Neuronal stem cell (in vitro differentiated cells): ENCODE measurements around the gene NRXN3.

Experiments used
- DNase-seq: peaks from one replicate; pipeline ENCODE4 v3.0.0-alpha.2; 2013; ENCODE audit warnings: low spot score
- H2AFZ ChIP-seq: one replicate; pipeline ENCODE4 v1.6.1; 2013; ENCODE audit warnings: mild to moderate bottlenecking, low read length, inconsistent platforms
- H2AK5ac ChIP-seq: 2 replicates; pipeline ENCODE4 v1.6.1; 2013; ENCODE audit warnings: low read depth, mild to moderate bottlenecking, inconsistent platforms, low read length, moderate library complexity, mixed read lengths
- H2BK120ac ChIP-seq: 2 replicates; pipeline ENCODE4 v1.6.1; 2013; ENCODE audit warnings: low read depth, mild to moderate bottlenecking, inconsistent platforms, low read length, moderate library complexity, mixed read lengths
- H2BK12ac ChIP-seq: one replicate; pipeline ENCODE4 v1.6.1; 2013; ENCODE audit warnings: low read length, inconsistent platforms
- H2BK15ac ChIP-seq: 2 replicates; pipeline ENCODE4 v1.6.1; 2013; ENCODE audit warnings: mild to moderate bottlenecking, low read length, inconsistent platforms, mixed read lengths
- H2BK5ac ChIP-seq: one replicate; pipeline ENCODE4 v1.6.1; 2013; ENCODE audit warnings: inconsistent platforms, mild to moderate bottlenecking, low read length, moderate library complexity
- H3K14ac ChIP-seq: one replicate; pipeline ENCODE4 v1.6.1; 2013; ENCODE audit warnings: low read length, inconsistent platforms
- H3K18ac ChIP-seq: 2 replicates; pipeline ENCODE4 v1.6.1; 2013; ENCODE audit warnings: low read length, inconsistent platforms
- H3K23ac ChIP-seq: 2 replicates; pipeline ENCODE4 v1.6.1; 2013; ENCODE audit warnings: low read depth, mild to moderate bottlenecking, mixed read lengths, low read length, inconsistent platforms; ENCODE audit not compliant: poor library complexity
- H3K27ac ChIP-seq: replicated peaks from 3 replicates; pipeline ENCODE4 v1.5.1; 2013; ENCODE audit warnings: low read length, inconsistent platforms
- H3K27me3 ChIP-seq, 3 experiments: 2 replicates each; pipeline ENCODE4 v1.6.1; 2013; ENCODE audit warnings: low read length in 3 of 3, mild to moderate bottlenecking in 2 of 3, inconsistent platforms in 1 of 3, low read depth in 1 of 3, mixed read lengths in 1 of 3, moderate library complexity in 1 of 3; ENCODE audit not compliant: control insufficient read depth in 3 of 3, insufficient read depth in 3 of 3
- H3K36me3 ChIP-seq, 2 donors: replicated peaks in 1 of 2; 2 replicates each; pipeline ENCODE4 v1.6.1; 2013; ENCODE audit warnings: low read length in 2 of 2; ENCODE audit not compliant: control insufficient read depth in 2 of 2, insufficient read depth in 2 of 2
- H3K4ac ChIP-seq: 2 replicates; pipeline ENCODE4 v1.6.1; 2013; ENCODE audit warnings: inconsistent platforms, mild to moderate bottlenecking, low read length, moderate library complexity
- H3K4me1 ChIP-seq, 2 donors: 1 replicate in 1 of 2; 2 replicates in 1 of 2; pipeline ENCODE4 v1.6.1; 2013; ENCODE audit warnings: low read length in 2 of 2, low read depth in 1 of 2; ENCODE audit not compliant: control insufficient read depth in 2 of 2, insufficient read depth in 1 of 2
- H3K4me2 ChIP-seq: one replicate; pipeline ENCODE4 v1.6.1; 2013; ENCODE audit warnings: mild to moderate bottlenecking, low read length, inconsistent platforms; ENCODE audit not compliant: insufficient read depth, poor library complexity, severe bottlenecking
- H3K4me3 ChIP-seq, 2 donors: 2 replicates each; pipeline ENCODE4 v1.5.1; 2013; ENCODE audit warnings: low read length in 2 of 2, mild to moderate bottlenecking in 2 of 2, inconsistent platforms in 1 of 2, moderate library complexity in 1 of 2
- H3K79me1 ChIP-seq: one replicate; pipeline ENCODE4 v1.6.1; 2013; ENCODE audit warnings: low read depth, mild to moderate bottlenecking, inconsistent platforms, low read length, moderate library complexity
- H3K9ac ChIP-seq: one replicate; pipeline ENCODE4 v1.6.1; 2013; ENCODE audit warnings: mild to moderate bottlenecking, low read depth, low read length, inconsistent platforms; ENCODE audit not compliant: poor library complexity
- H3K9me3 ChIP-seq, 2 donors: replicated peaks in 1 of 2; 2 replicates each; pipeline versions ENCODE3 to v1.6.1; 2013; ENCODE audit warnings: low read length in 2 of 2, mild to moderate bottlenecking in 2 of 2, inconsistent platforms in 1 of 2, low read depth in 1 of 2, mixed read lengths in 1 of 2, moderate library complexity in 1 of 2; ENCODE audit not compliant: control insufficient read depth in 2 of 2, insufficient read depth in 1 of 2
- H4K8ac ChIP-seq: one replicate; pipeline ENCODE4 v1.6.1; 2013; ENCODE audit warnings: low read depth, mild to moderate bottlenecking, inconsistent platforms, low read length, moderate library complexity
- H4K91ac ChIP-seq: one replicate; pipeline ENCODE4 v1.6.1; 2013; ENCODE audit warnings: low read length, low read depth, mild to moderate bottlenecking, inconsistent platforms; ENCODE audit not compliant: poor library complexity
- WGBS, 2 donors: extraction: QIAGEN DNeasy Blood & Tissue Kit; methylation state at CpG; one replicate each; pipeline ENCODE4 v1.1.7; 2013; ENCODE audit warnings: missing lambda C conversion rate in 2 of 2, mixed read lengths in 1 of 2; ENCODE audit not compliant: insufficient read length in 2 of 2, insufficient replicate concordance in 1 of 2; ENCODE audit errors: extremely low coverage in 2 of 2; 5-methylcytosine and 5-hydroxymethylcytosine counted together

Gene NRXN3

GRCh38 chr14:79334272-79334671 lies 1164.1 kb downstream of the NRXN3 start:
- no peak overlapping the region for H2BK5ac ChIP-seq
- WGBS, 2 donors = no CpG with 5 or more reads among the region's 2 CpGs
- no peak overlapping the region for H2BK120ac ChIP-seq
- no peak overlapping the region for H2BK12ac ChIP-seq
- H3K4ac ChIP-seq = no peak overlapping the region
- no peak overlapping the region for H3K4me2 ChIP-seq
- H3K79me1 ChIP-seq = no peaks in the 10 kb centered on the region
- H3K9ac ChIP-seq = no peak overlapping the region
- no peak overlapping the region for H2BK15ac ChIP-seq
- no peak overlapping the region for H3K23ac ChIP-seq
- no peak overlapping the region for H4K8ac ChIP-seq
- H2AK5ac ChIP-seq = no peak overlapping the region
- H3K27ac ChIP-seq = peak overlapping the region; percentile 52
- no peak overlapping the region for H4K91ac ChIP-seq
- H3K18ac ChIP-seq = no peak overlapping the region
- H3K27me3 ChIP-seq = no peaks in the 10 kb centered on the region
- H3K4me3 ChIP-seq = no peak overlapping the region
- no peak overlapping the region for H2AFZ ChIP-seq
- H3K4me1 ChIP-seq = peaks cover 0 to 13% of the 10 kb centered on the region in 2 donors
- H3K36me3 ChIP-seq = no peaks in the 10 kb centered on the region
- DNase-seq = no peak
- H3K9me3 ChIP-seq = peaks cover 0 to 2% of the 10 kb centered on the region in 2 donors
- H3K14ac ChIP-seq = no peak overlapping the region

GRCh38 chr14:79337761-79338160 lies 1167.6 kb downstream of the NRXN3 start:
- H3K27ac ChIP-seq = no peak overlapping the region
- no peak overlapping the region for H4K8ac ChIP-seq
- no peak overlapping the region for H3K14ac ChIP-seq
- H3K4me1 ChIP-seq = peaks cover 0 to 13% of the 10 kb centered on the region in 2 donors
- H3K9me3 ChIP-seq = peaks cover 0 to 2% of the 10 kb centered on the region in 2 donors
- H3K4me2 ChIP-seq = no peak overlapping the region
- H2AFZ ChIP-seq = no peak overlapping the region
- no peak for DNase-seq
- no peak overlapping the region for H3K23ac ChIP-seq
- no CpG with 5 or more reads among the region's 3 CpGs for WGBS, 2 donors
- no peak overlapping the region for H3K9ac ChIP-seq
- no peak overlapping the region for H3K4ac ChIP-seq
- H3K18ac ChIP-seq = no peak overlapping the region
- H2BK5ac ChIP-seq = no peak overlapping the region
- H3K36me3 ChIP-seq = no peaks in the 10 kb centered on the region
- H2BK12ac ChIP-seq = no peak overlapping the region
- no peaks in the 10 kb centered on the region for H3K79me1 ChIP-seq
- no peak overlapping the region for H3K4me3 ChIP-seq
- no peak overlapping the region for H2AK5ac ChIP-seq
- H3K27me3 ChIP-seq = no peaks in the 10 kb centered on the region
- no peak overlapping the region for H2BK15ac ChIP-seq
- no peak overlapping the region for H2BK120ac ChIP-seq
- no peak overlapping the region for H4K91ac ChIP-seq

- Histone ChIP-seq H3K9ac (no peak overlapping the region), H2BK120ac (no peak overlapping the region), H2BK12ac (no peak overlapping the region), H3K4ac (no peak overlapping the region), H3K27ac (no peak overlapping the region), H3K4me1 (peaks cover 0 to 2% of the 10 kb centered on the region in 2 donors), H2BK5ac (no peak overlapping the region), H3K27me3 (no peaks in the 10 kb centered on the region), H3K14ac (no peak overlapping the region), H3K4me3 (no peak overlapping the region), H3K4me2 (no peak overlapping the region), H4K91ac (no peak overlapping the region), H4K8ac (no peak overlapping the region), H3K23ac (no peak overlapping the region), H3K79me1 (no peaks in the 10 kb centered on the region), H2AK5ac (no peak overlapping the region), H2BK15ac (no peak overlapping the region), H3K9me3 (no peaks in the 10 kb centered on the region), H3K18ac (no peak overlapping the region), H3K36me3 (no peaks in the 10 kb centered on the region), H2AFZ (no peak overlapping the region)
- DNase-seq = no peak
- WGBS, 2 donors = no CpG with 5 or more reads among the region's 5 CpGs
Observed at GRCh38 chr14:79342942-79343341, 1172.8 kb downstream of the NRXN3 start.

- no peak overlapping the region for H3K27ac ChIP-seq
- no peak overlapping the region for H4K91ac ChIP-seq
- no peaks in the 10 kb centered on the region for H3K36me3 ChIP-seq
- H4K8ac ChIP-seq = no peak overlapping the region
- H3K4me3 ChIP-seq = no peak overlapping the region
- no peak overlapping the region for H2BK12ac ChIP-seq
- no peak overlapping the region for H3K14ac ChIP-seq
- H2AK5ac ChIP-seq = no peak overlapping the region
- no peak overlapping the region for H3K23ac ChIP-seq
- no peak overlapping the region for H3K9ac ChIP-seq
- no peak for DNase-seq
- no CpG with 5 or more reads among the region's 3 CpGs for WGBS, 2 donors
- no peak overlapping the region for H2BK5ac ChIP-seq
- H3K4me1 ChIP-seq = peaks cover 5 to 8% of the 10 kb centered on the region in 2 donors
- no peaks in the 10 kb centered on the region for H3K27me3 ChIP-seq
- no peaks in the 10 kb centered on the region for H3K9me3 ChIP-seq
- no peak overlapping the region for H3K4me2 ChIP-seq
- H2AFZ ChIP-seq = no peak overlapping the region
- H3K79me1 ChIP-seq = no peaks in the 10 kb centered on the region
- H3K4ac ChIP-seq = no peak overlapping the region
- no peak overlapping the region for H3K18ac ChIP-seq
- no peak overlapping the region for H2BK120ac ChIP-seq
- no peak overlapping the region for H2BK15ac ChIP-seq
Observed at GRCh38 chr14:79351011-79351410, 1180.8 kb downstream of the NRXN3 start.
